ENCODE data around the gene LMF1. TPM values are rescaled to one million over a fixed set of nuclear protein-coding genes. Genes with fewer than 3 reads are reported as not detected.
A peak's percentile ranks its signal among the peaks of the same experiment; 100 is the strongest.

Gene LMF1
- total RNA-seq, 2 donors from 2014 or later = 86.1 to 87.5 TPM

GRCh38 chr16:999677-1000076 is 28.9 kb upstream of the LMF1 start:
- Histone ChIP-seq H3K9me3 (no peaks in the 10 kb centered on the region), H3K27me3 (replicated peaks; ENCODE audit: insufficient read depth) (no peaks in the 10 kb centered on the region), H3K4me3 (no peak overlapping the region), H3K27ac (no peak overlapping the region), H3K36me3 (no peaks in the 10 kb centered on the region), H3K4me1 (replicated peaks) (no peaks in the 10 kb centered on the region)
- no peak for DNase-seq (ENCODE audit: low spot score)
- 86% methylated on average over 8 of the region's 11 CpGs for WGBS
- intact Hi-C loops (cut with DNase I) = no loop called here
- TF ChIP-seq, protein P1, sequence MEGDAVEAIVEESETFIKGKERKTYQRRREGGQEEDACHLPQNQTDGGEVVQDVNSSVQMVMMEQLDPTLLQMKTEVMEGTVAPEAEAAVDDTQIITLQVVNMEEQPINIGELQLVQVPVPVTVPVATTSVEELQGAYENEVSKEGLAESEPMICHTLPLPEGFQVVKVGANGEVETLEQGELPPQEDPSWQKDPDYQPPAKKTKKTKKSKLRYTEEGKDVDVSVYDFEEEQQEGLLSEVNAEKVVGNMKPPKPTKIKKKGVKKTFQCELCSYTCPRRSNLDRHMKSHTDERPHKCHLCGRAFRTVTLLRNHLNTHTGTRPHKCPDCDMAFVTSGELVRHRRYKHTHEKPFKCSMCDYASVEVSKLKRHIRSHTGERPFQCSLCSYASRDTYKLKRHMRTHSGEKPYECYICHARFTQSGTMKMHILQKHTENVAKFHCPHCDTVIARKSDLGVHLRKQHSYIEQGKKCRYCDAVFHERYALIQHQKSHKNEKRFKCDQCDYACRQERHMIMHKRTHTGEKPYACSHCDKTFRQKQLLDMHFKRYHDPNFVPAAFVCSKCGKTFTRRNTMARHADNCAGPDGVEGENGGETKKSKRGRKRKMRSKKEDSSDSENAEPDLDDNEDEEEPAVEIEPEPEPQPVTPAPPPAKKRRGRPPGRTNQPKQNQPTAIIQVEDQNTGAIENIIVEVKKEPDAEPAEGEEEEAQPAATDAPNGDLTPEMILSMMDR (IDR thresholded peaks at IDR 0.05) = no peak
- TF ChIP-seq POLR2A (IDR thresholded peaks at IDR 0.05) = no peak

- no peaks in the 10 kb centered on the region for H3K4me1 ChIP-seq (replicated peaks)
- TF ChIP-seq, protein P1 (IDR thresholded peaks at IDR 0.05) = no peak
- TF ChIP-seq POLR2A (IDR thresholded peaks at IDR 0.05) = no peak
- TF ChIP-seq POLR2AphosphoS5 (IDR thresholded peaks at IDR 0.05) = no peak
- no peak overlapping the region for H3K27ac ChIP-seq
- WGBS = 83% methylated on average over 10 of the region's 11 CpGs
- H3K9me3 ChIP-seq = no peaks in the 10 kb centered on the region
- no peak overlapping the region for H3K4me3 ChIP-seq
- no peaks in the 10 kb centered on the region for H3K36me3 ChIP-seq
- no peaks in the 10 kb centered on the region for H3K27me3 ChIP-seq (replicated peaks; ENCODE audit: insufficient read depth)
- no peak for DNase-seq (ENCODE audit: low spot score)
- intact Hi-C loops (cut with DNase I) = no loop called here
Measured at GRCh38 chr16:998615-999014, 27.8 kb upstream of the LMF1 start.

DNA sequence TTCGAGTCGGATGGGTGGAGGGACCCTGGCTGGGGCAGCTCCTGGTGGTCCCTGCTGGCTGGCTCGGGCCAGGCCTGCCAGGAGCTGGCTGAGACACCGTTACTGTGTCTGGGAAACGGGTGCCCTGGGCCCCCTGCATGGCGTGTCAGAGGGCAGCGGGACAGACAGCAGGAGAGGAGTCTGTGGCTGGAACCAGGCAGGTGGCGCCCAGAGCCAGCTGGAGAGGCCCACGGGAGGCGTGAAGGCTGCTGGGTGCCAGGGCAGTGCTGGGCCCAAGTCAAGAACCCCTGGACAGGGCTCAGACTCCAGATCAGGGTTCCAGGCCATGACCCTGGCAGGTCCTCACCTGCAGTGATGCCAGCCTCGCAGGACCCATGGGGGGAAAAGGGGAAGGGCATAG is 27.4 kb upstream of the LMF1 start:
- 72% methylated on average over 11 of the region's 11 CpGs for WGBS
- TF ChIP-seq POLR2AphosphoS5 (IDR thresholded peaks at IDR 0.05) = no peak
- no peak for TF ChIP-seq POLR2A (IDR thresholded peaks at IDR 0.05)
- TF ChIP-seq, protein P1 (IDR thresholded peaks at IDR 0.05) = no peak
- no peaks in the 10 kb centered on the region for H3K27me3 ChIP-seq (replicated peaks; ENCODE audit: insufficient read depth)
- H3K27ac ChIP-seq = no peak overlapping the region
- intact Hi-C loops (cut with DNase I) = no loop called here
- H3K9me3 ChIP-seq = no peaks in the 10 kb centered on the region
- H3K36me3 ChIP-seq = no peaks in the 10 kb centered on the region
- no peaks in the 10 kb centered on the region for H3K4me1 ChIP-seq (replicated peaks)
- no peak for DNase-seq (ENCODE audit: low spot score)
- H3K4me3 ChIP-seq = no peak overlapping the region

- Histone ChIP-seq H3K27ac (no peak overlapping the region), H3K4me1 (replicated peaks) (no peaks in the 10 kb centered on the region), H3K36me3 (no peaks in the 10 kb centered on the region), H3K9me3 (no peaks in the 10 kb centered on the region), H3K27me3 (replicated peaks; ENCODE audit: insufficient read depth) (no peaks in the 10 kb centered on the region), H3K4me3 (peak overlapping the region in 1 of 2 donors; percentile 5)
- peak; percentile 46 for DNase-seq (ENCODE audit: low spot score)
- WGBS = 13% methylated on average over 39 of the region's 39 CpGs
- intact Hi-C loops (cut with DNase I) = no loop called here
- TF ChIP-seq POLR2AphosphoS5 (IDR thresholded peaks at IDR 0.05) (peak; percentile 41), POLR2A (IDR thresholded peaks at IDR 0.05) (peak; percentile 38)
- TF ChIP-seq, protein P1 (IDR thresholded peaks at IDR 0.05) = no peak
Measured at GRCh38 chr16:997440-998051, 26.8 kb upstream of the LMF1 start.

- DNase-seq (ENCODE audit: low spot score) = no peak
Measured at GRCh38 chr16:996681-997080, 25.9 kb upstream of the LMF1 start.

More at GRCh38 chr16:996681-997080, 25.9 kb upstream of the LMF1 start:
- TF ChIP-seq, protein P1 (IDR thresholded peaks at IDR 0.05) = no peak
- TF ChIP-seq POLR2AphosphoS5 (IDR thresholded peaks at IDR 0.05) = no peak
- TF ChIP-seq POLR2A (IDR thresholded peaks at IDR 0.05) = no peak
- Histone ChIP-seq H3K27ac (no peak overlapping the region), H3K27me3 (replicated peaks; ENCODE audit: insufficient read depth) (no peaks in the 10 kb centered on the region), H3K9me3 (no peaks in the 10 kb centered on the region), H3K36me3 (no peaks in the 10 kb centered on the region), H3K4me1 (replicated peaks) (no peaks in the 10 kb centered on the region), H3K4me3 (no peak overlapping the region)
- intact Hi-C loops (cut with DNase I) = no loop called here
- 87% methylated on average over 6 of the region's 6 CpGs for WGBS

Measured in prostate gland (tissue), 2 donors.